BLaER1 (cell line): Measurements from ENCODE around the gene PCBD1.
"Not testable (repeated sequence)": the region's sequence is repeated elsewhere in the genome, so short reads cannot be mapped to it uniquely, and the experiment has no call there.

Experiments used
- H3K27ac ChIP-seq: shearing (Covaris generic); formaldehyde crosslinking; 2 replicates; pipeline ENCODE4 v1.8.1; 2022
- H3K27me3 ChIP-seq: shearing (Covaris generic); formaldehyde crosslinking; 2 replicates; pipeline ENCODE4 v1.8.1; 2022
- H3K36me3 ChIP-seq: shearing (Covaris generic); formaldehyde crosslinking; 2 replicates; pipeline ENCODE4 v1.8.1; 2022
- H3K4me1 ChIP-seq: shearing (Covaris generic); formaldehyde crosslinking; 2 replicates; pipeline ENCODE4 v1.8.1; 2022
- H3K4me2 ChIP-seq: shearing (Covaris generic); formaldehyde crosslinking; 2 replicates; pipeline ENCODE4 v1.8.1; 2022
- H3K4me3 ChIP-seq: shearing (Covaris generic); formaldehyde crosslinking; 2 replicates; pipeline ENCODE4 v1.8.1; 2022
- H3K9ac ChIP-seq: shearing (Covaris generic); formaldehyde crosslinking; 2 replicates; pipeline ENCODE4 v1.8.1; 2022
- H3K9me3 ChIP-seq: shearing (Covaris generic); formaldehyde crosslinking; 2 replicates; pipeline ENCODE4 v1.8.1; 2022
- H4K20me1 ChIP-seq: shearing (Covaris generic); formaldehyde crosslinking; 2 replicates; pipeline ENCODE4 v1.8.1; 2022
- Cebpa-rat ChIP-seq: shearing (Covaris generic); IDR thresholded peaks from 2 replicates; pipeline ENCODE4 v1.8.1; 2022

The PCBD1 gene

GRCh38 chr10:70872291-70872690 lies 16.1 kb downstream of the PCBD1 start:
- Histone ChIP-seq H3K9ac (no peak overlapping the region), H3K4me2 (no peak overlapping the region), H3K4me3 (no peak overlapping the region), H4K20me1 (peaks cover 14% of the 10 kb centered on the region; the same call in 1 of the 2 replicates), H3K4me1 (peaks cover 9% of the 10 kb centered on the region), H3K27ac (no peak overlapping the region), H3K27me3 (no peaks in the 10 kb centered on the region), H3K9me3 (no peaks in the 10 kb centered on the region), H3K36me3 (peaks cover 62% of the 10 kb centered on the region)
- TF ChIP-seq Cebpa-rat, result no peak

DNA sequence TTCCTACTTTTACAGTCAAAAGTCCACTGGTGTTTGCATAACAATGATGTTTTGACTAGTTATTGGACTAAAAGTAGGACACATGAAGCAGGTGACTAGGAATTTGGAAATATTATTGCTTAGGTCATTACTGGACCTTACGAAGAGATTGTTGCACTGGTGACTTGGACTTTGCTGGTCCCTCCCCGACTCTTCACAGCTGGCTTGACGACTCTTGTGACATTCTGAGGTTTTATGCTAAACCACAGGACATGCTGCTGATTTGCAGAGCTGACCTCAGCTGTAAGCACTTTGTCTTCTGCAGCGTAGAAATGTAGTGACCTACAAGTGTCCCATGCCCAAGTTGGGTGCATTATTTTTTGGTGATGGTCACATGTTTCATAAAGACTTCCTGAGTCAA lies 21.9 kb downstream of the PCBD1 start:
- Histone ChIP-seq H3K36me3 (peaks cover 34% of the 10 kb centered on the region), H3K9me3 (peaks cover 6% of the 10 kb centered on the region; the same call in 1 of the 2 replicates), H3K4me1 (peaks cover 9% of the 10 kb centered on the region), H3K9ac (no peak overlapping the region), H3K4me3 (no peak overlapping the region), H3K4me2 (peak overlapping the region; percentile 44), H3K27ac (no peak overlapping the region), H3K27me3 (no peaks in the 10 kb centered on the region), H4K20me1 (no peaks in the 10 kb centered on the region)
- TF ChIP-seq Cebpa-rat, result no peak

- Histone ChIP-seq H3K4me1 (peaks cover 9% of the 10 kb centered on the region), H3K27ac (no peak overlapping the region), H3K9ac (no peak overlapping the region), H3K4me2 (no peak overlapping the region), H3K27me3 (no peaks in the 10 kb centered on the region), H3K36me3 (peaks cover 35% of the 10 kb centered on the region), H3K4me3 (no peak overlapping the region), H3K9me3 (peaks cover 9% of the 10 kb centered on the region; the same call in 1 of the 2 replicates), H4K20me1 (no peaks in the 10 kb centered on the region)
- TF ChIP-seq Cebpa-rat, result no peak
Observed at GRCh38 chr10:70864935-70865334, 23.4 kb downstream of the PCBD1 start.

- no peak overlapping the region for H3K4me3 ChIP-seq
- no peaks in the 10 kb centered on the region for H4K20me1 ChIP-seq
- H3K9ac ChIP-seq, result no peak overlapping the region
- H3K4me2 ChIP-seq, result no peak overlapping the region
- no peaks in the 10 kb centered on the region for H3K27me3 ChIP-seq
- H3K4me1 ChIP-seq, result peaks cover 9% of the 10 kb centered on the region
- H3K36me3 ChIP-seq, result peaks cover 41% of the 10 kb centered on the region
- no peak overlapping the region for H3K27ac ChIP-seq
- TF ChIP-seq Cebpa-rat, result no peak
- peaks cover 9% of the 10 kb centered on the region; the same call in 1 of the 2 replicates for H3K9me3 ChIP-seq
Observed at GRCh38 chr10:70863470-70864160, 24.8 kb downstream of the PCBD1 start.

DNA sequence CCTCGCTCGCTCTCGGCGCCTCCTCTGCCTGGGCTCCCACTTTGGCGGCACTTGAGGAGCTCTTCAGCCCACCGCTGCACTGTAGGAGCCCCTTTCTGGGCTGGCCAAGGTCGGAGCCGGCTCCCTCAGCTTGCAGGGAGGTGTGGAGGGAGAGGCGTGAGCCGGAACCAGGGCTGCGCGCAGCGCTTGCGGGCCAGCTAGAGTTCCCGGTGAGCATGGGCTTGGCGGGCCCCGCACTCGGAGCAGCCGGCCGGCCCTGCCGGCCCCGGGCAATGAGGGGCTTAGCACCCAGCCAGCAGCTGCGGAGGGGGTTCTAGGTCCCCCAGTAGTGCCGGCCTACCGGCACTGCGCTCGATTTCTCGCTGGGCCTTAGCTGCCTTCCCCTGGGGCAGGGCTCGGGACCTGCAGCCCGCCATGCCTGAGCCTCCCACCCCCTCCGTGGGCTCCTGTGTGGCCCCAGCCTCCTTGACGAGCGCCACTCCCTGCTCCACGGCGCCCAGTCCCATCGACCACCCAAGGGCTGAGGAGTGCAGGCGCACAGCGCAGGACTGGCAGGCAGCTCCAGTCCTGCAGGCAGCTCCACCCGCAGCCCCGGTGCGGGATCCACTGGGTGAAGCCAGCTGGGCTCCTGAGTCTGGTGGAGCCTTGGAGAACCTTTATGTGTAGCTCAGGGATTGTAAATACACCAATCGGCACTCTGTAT lies 26.7 kb downstream of the PCBD1 start:
- H3K4me1 ChIP-seq, H3K9ac ChIP-seq, H3K4me2 ChIP-seq, H3K9me3 ChIP-seq, H4K20me1 ChIP-seq, H3K27ac ChIP-seq, H3K4me3 ChIP-seq, H3K27me3 ChIP-seq: not testable (repeated sequence)
- peaks cover 60% of the 10 kb centered on the region for H3K36me3 ChIP-seq

GRCh38 chr10:70858759-70859158 lies 29.6 kb downstream of the PCBD1 start:
- H3K36me3 ChIP-seq, result peaks cover 83% of the 10 kb centered on the region
- H3K4me2 ChIP-seq, result no peak overlapping the region
- no peak overlapping the region for H3K4me3 ChIP-seq
- no peak overlapping the region for H3K27ac ChIP-seq
- peaks cover 9% of the 10 kb centered on the region; the same call in 1 of the 2 replicates for H3K9me3 ChIP-seq
- H3K9ac ChIP-seq, result no peak overlapping the region
- TF ChIP-seq Cebpa-rat, result no peak
- no peaks in the 10 kb centered on the region for H3K27me3 ChIP-seq
- H4K20me1 ChIP-seq, result no peaks in the 10 kb centered on the region
- no peaks in the 10 kb centered on the region for H3K4me1 ChIP-seq

DNA sequence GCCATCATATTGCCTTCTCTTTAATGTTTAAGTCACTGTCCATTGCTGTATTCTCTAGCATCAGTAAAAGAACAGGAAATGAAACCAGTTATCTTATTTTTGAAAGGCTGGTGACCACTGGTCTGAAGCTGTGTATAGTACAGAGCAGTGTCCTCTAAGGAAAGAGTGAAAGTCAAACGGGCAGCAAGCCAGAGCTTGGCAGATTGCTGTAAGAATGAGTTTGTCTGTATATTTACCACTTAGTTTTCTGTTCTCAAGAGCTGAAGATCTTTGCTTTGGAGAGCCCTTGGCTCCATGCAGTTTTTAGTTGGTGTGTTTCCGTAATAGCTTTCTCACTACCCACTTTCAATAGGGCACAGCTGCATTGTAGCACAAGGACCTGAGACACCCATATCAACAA lies 31.9 kb downstream of the PCBD1 start:
- no peaks in the 10 kb centered on the region for H3K27me3 ChIP-seq
- no peak overlapping the region for H3K4me2 ChIP-seq
- H3K27ac ChIP-seq, result no peak overlapping the region
- H3K36me3 ChIP-seq, result peaks cover 86% of the 10 kb centered on the region
- no peak for TF ChIP-seq Cebpa-rat
- H3K9ac ChIP-seq, result no peak overlapping the region
- peaks cover 3% of the 10 kb centered on the region; the same call in 1 of the 2 replicates for H3K9me3 ChIP-seq
- no peaks in the 10 kb centered on the region for H3K4me1 ChIP-seq
- H4K20me1 ChIP-seq, result no peaks in the 10 kb centered on the region
- H3K4me3 ChIP-seq, result no peak overlapping the region

DNA sequence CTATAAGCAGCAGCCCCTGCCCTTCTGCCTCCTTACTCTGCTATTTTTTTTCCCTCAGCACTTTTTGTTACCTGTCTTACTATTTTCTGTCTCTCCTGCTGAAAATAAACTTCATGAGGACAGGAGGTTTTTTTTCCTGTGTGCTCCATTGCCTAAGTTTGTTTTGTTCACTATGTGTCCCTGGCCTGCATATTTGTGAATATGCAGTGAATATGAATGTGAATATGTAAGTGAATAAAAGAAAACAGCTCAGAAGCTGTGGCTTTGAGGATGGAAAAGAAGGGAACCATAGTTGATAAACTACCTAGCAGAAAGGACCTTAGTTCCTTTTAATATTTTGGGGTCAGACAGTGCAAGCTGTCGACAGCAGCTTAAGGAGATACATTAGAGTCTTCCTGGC lies 34.9 kb downstream of the PCBD1 start:
- Histone ChIP-seq H3K9ac (no peak overlapping the region), H3K27me3 (no peaks in the 10 kb centered on the region), H3K4me1 (no peaks in the 10 kb centered on the region), H3K9me3 (no peaks in the 10 kb centered on the region), H3K4me3 (no peak overlapping the region), H3K36me3 (peaks cover 70% of the 10 kb centered on the region), H4K20me1 (no peaks in the 10 kb centered on the region), H3K4me2 (no peak overlapping the region), H3K27ac (no peak overlapping the region)
- TF ChIP-seq Cebpa-rat, result no peak

DNA sequence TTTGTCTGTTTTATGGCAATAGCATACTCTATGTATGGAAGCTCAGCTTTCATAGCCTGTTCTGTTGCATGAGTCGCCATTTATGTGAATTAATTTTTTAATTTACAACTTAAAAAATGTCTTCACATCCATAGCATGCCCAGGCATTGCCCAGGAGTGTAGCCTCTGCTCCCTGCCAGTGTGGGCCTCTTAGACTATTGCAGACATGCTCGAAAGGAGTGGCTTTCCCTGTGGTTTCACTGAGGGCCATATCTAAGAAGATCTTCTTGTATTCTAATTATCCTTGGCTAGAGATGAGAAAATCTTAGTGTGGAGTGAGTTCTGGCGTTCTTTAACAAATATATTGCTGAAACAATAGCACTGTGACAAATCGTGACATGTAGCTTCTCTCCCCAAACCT lies 35.3 kb downstream of the PCBD1 start:
- H4K20me1 ChIP-seq, result no peaks in the 10 kb centered on the region
- H3K36me3 ChIP-seq, result peaks cover 69% of the 10 kb centered on the region

More for the DNA sequence above, 35.3 kb downstream of the PCBD1 start:
- Histone ChIP-seq H3K9me3 (no peaks in the 10 kb centered on the region), H3K4me1 (no peaks in the 10 kb centered on the region), H3K27me3 (no peaks in the 10 kb centered on the region), H3K4me3 (no peak overlapping the region), H3K4me2 (no peak overlapping the region), H3K27ac (no peak overlapping the region), H3K9ac (no peak overlapping the region)
- no peak for TF ChIP-seq Cebpa-rat
